Activated CD4-positive, alpha-beta T cell treated with anti-CD3 and anti-CD28 coated beads, Interleukin-2, Interleukin-4, amounts not matched to agents 100 ng/mL and 50 ng/mL, durations not matched to agents 16 hours and 8 hours (primary cell): ENCODE data around the gene PCNP.
"Not testable (repeated sequence)": the region's sequence is repeated elsewhere in the genome, so short reads cannot be mapped to it uniquely, and the experiment has no call there.

Experiments used
- DNase-seq: peaks from one replicate; pipeline ENCODE4 v3.0.0-alpha.2; 2020; ENCODE audit warnings: low spot score

Gene PCNP

GRCh38 chr3:101573449-101574387, at the start of gene PCNP:
Gene PCNP (plus strand): TSS chr3:101574180. CDS start chr3:101574216, 36 bp downstream.
- peak; percentile 99 for DNase-seq

- no peak for DNase-seq
These were observed 46.5 kb upstream of the PCNP start for GRCh38 chr3:101527441-101527840.

- no peak for DNase-seq
These were observed 46.1 kb upstream of the PCNP start for GRCh38 chr3:101527906-101528305.

- no peak for DNase-seq
These were observed 43.9 kb upstream of the PCNP start for GRCh38 chr3:101529816-101530685.

GRCh38 chr3:101530686-101531047, 43.3 kb upstream of the PCNP start:
- no peak for DNase-seq

GRCh38 chr3:101531473-101532086, 42.4 kb upstream of the PCNP start:
- DNase-seq = peak; percentile 38

GRCh38 chr3:101532783-101533602, 41.0 kb upstream of the PCNP start:
- DNase-seq = no peak

GRCh38 chr3:101533603-101533968, 40.4 kb upstream of the PCNP start:
- DNase-seq = no peak

- DNase-seq = no peak
These were observed 38.8 kb upstream of the PCNP start for GRCh38 chr3:101535221-101535620.

- no peak for DNase-seq
These were observed 37.7 kb upstream of the PCNP start for GRCh38 chr3:101536266-101536665.

GRCh38 chr3:101536955-101537354, 37.0 kb upstream of the PCNP start:
- not testable (repeated sequence) for DNase-seq

GRCh38 chr3:101542957-101543356, 31.0 kb upstream of the PCNP start:
- peak; percentile 57 for DNase-seq

GRCh38 chr3:101544161-101544850, 29.7 kb upstream of the PCNP start:
- DNase-seq = peak; percentile 17

GRCh38 chr3:101548527-101549105, 25.4 kb upstream of the PCNP start:
- DNase-seq = no peak

GRCh38 chr3:101549473-101549872, 24.5 kb upstream of the PCNP start:
- no peak for DNase-seq

GRCh38 chr3:101551359-101552081, 22.5 kb upstream of the PCNP start:
- DNase-seq = not testable (repeated sequence)

GRCh38 chr3:101553381-101553780, 20.6 kb upstream of the PCNP start:
- DNase-seq = not testable (repeated sequence)

GRCh38 chr3:101556064-101556463, 17.9 kb upstream of the PCNP start:
- no peak for DNase-seq

GRCh38 chr3:101561630-101562328, 12.2 kb upstream of the PCNP start, which contains the start of gene TRMT10C:
Gene TRMT10C (plus strand): TSS chr3:101561868. CDS start chr3:101564782, 2,914 bp downstream.
- DNase-seq = peak; percentile 94
